ENCODE data around the gene G2E3.
"Not testable (repeated sequence)": the region's sequence is repeated elsewhere in the genome, so short reads cannot be mapped to it uniquely, and the experiment has no call there.

G2E3 gene

DNA sequence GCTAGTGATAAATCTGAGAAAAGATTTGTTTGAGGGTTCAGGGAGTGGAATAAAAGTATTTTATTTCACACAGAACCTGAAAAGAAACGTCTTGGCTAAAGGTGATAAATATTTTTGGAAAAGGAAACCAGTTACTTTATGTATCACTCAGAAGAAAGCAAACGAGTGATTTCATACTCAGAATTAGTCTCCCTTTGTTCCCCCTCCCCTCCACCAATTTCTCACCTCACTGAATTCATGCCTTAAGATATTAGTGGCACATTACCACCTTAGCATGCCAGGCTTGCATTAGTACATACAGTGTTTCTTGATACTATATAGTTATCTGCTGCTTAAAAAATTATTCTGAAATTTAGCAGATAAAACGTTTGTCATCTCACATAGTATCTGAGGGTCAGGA, 28.2 kb downstream of the G2E3 start:
- TF ChIP-seq, protein P1, sequence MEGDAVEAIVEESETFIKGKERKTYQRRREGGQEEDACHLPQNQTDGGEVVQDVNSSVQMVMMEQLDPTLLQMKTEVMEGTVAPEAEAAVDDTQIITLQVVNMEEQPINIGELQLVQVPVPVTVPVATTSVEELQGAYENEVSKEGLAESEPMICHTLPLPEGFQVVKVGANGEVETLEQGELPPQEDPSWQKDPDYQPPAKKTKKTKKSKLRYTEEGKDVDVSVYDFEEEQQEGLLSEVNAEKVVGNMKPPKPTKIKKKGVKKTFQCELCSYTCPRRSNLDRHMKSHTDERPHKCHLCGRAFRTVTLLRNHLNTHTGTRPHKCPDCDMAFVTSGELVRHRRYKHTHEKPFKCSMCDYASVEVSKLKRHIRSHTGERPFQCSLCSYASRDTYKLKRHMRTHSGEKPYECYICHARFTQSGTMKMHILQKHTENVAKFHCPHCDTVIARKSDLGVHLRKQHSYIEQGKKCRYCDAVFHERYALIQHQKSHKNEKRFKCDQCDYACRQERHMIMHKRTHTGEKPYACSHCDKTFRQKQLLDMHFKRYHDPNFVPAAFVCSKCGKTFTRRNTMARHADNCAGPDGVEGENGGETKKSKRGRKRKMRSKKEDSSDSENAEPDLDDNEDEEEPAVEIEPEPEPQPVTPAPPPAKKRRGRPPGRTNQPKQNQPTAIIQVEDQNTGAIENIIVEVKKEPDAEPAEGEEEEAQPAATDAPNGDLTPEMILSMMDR (IDR thresholded peaks at IDR 0.05; ENCODE audit: low read depth, low read length) = no peak
- no peak overlapping the region for H3K4me3 ChIP-seq (ENCODE audit: low read depth, low read length)

- TF ChIP-seq, protein P1 (IDR thresholded peaks at IDR 0.05; ENCODE audit: low read depth, low read length) = no peak
- H3K4me3 ChIP-seq (ENCODE audit: low read depth, low read length) = no peak overlapping the region
These were observed 29.9 kb downstream of the G2E3 start for GRCh38 chr14:30588873-30589272.

DNA sequence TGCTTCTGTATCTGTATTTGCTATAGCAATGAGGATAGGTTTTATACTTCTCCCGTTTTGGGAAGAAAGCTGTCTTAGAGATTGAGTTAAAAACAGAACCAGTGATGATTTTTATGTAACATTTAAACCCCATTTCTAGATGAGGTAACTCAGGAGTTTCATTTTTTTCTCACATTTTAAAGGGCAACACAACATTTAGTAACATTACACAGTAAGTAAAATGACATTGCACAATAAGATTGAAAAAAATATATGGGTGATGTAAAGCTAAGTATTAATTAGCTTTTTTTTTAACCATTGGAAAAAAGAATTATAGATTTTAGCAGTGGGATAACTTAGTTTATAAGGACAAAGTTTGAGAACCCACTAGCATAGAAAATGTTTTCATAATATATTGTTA, 38.0 kb downstream of the G2E3 start:
- no peak overlapping the region for H3K4me3 ChIP-seq (ENCODE audit: low read depth, low read length)
- TF ChIP-seq, protein P1 (IDR thresholded peaks at IDR 0.05; ENCODE audit: low read depth, low read length) = no peak

DNA sequence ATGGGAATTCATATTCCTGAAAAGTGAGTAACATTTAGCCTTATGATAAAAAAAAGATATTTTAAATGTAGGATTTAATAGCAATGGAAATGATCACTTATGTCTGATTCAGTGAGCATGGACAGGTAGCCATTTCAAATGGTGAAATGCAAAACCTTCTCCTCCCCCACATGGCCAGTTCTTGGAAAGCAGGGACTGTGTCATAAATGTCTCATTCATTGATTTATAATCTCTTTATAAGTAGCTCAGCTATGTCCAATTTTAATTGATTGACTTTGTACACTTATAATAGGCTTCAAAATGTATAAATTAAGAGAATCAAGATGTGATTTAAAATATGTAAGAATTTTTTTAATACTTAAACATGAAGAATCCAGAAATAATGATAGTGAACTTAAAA, 38.5 kb downstream of the G2E3 start:
- TF ChIP-seq, protein P1 (IDR thresholded peaks at IDR 0.05; ENCODE audit: low read depth, low read length) = no peak
- no peak overlapping the region for H3K4me3 ChIP-seq (ENCODE audit: low read depth, low read length)

GRCh38 chr14:30600922-30601918, 42.3 kb downstream of the G2E3 start:
- TF ChIP-seq, protein P1 (IDR thresholded peaks at IDR 0.05; ENCODE audit: low read depth, low read length) = no peak

DNA sequence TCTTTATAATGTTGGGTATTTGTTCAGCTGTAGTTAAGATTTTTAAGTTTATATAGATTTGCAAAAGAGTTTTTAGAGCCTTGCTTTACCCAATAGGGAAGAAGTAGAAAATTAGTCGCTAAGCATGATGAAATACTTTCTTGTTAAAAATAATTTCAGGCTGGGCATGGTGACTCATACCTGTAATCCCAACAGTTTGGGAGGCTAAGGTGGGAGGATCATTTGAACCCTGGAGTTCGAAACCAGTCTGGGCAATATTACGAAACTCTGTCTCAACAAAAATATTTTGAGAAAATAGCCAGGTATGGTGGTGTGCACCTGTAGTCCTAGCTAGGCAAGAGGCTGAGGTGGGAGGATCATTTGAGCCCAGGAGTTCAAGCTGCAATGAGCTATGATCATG, 44.4 kb downstream of the G2E3 start:
- TF ChIP-seq, protein P1 (IDR thresholded peaks at IDR 0.05; ENCODE audit: low read depth, low read length) = no peak
- no peak overlapping the region for H3K4me3 ChIP-seq (ENCODE audit: low read depth, low read length)

More at GRCh38 chr14:30600922-30601918, 42.3 kb downstream of the G2E3 start:
- no peak overlapping the region for H3K4me3 ChIP-seq (ENCODE audit: low read depth, low read length)

DNA sequence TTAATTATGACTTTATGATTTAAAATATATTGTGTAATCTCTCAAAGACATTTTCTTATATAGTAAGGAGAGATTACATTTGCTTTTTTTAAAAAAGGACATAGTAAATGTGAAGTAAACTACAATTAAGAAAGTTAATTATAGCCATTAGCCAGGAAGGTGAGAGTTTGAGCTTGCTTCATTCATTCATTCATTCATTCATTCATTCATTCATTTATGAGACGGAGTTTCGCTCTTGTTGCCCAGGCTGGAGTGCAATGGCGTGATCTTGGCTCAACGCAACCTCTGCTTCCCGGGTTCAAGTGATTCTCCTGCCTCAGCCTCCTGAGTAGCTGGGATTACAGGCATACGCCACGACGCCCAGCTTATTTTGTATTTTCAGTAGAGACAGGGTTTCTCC, 45.7 kb downstream of the G2E3 start:
- not testable (repeated sequence) for H3K4me3 ChIP-seq (ENCODE audit: low read depth, low read length)
